ENCODE measurements around the gene POLR1E. TPM values are rescaled to one million over a fixed set of nuclear protein-coding genes. Genes with fewer than 3 reads are reported as not detected.
"Not testable (repeated sequence)": the region's sequence is repeated elsewhere in the genome, so short reads cannot be mapped to it uniquely, and the experiment has no call there.

The POLR1E gene
- total RNA-seq, 2 experiments from 2014 or later, result 35.8 to 36.3 TPM

DNA sequence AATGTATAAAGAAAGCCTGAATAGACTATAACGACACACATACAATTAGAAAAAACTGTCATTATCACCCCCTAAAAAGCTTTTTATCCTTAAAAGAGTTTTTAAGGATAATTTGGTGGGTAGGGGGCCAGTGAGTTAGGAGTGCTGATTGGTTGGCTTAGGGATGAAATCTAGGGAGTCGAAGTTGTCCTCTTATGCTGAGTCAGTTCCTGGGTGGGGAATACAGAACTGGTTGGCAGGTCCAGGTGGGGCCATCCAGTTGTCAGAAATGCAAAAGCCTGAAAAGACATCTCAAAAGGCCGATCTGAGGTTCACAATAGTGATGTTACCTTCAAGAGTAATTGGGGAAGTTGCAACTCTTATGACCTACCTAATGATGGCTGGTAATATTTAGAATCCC lies 34.1 kb upstream of the POLR1E start:
- no peak for DNase-seq
- no peaks in the 10 kb centered on the region for H3K9me3 Mint-ChIP-seq
- H3K4me3 Mint-ChIP-seq, result no peak overlapping the region
- ChIA-PET POLR2A (no interaction called here), CTCF (interaction anchor here (1.0 kb wide), 1 partner anchor 27 kb away, joined by 3 read pairs; no protein-coding TSS in a partner anchor)
- H3K27ac Mint-ChIP-seq, result no peak overlapping the region
- peaks cover 8% of the 10 kb centered on the region for H3K4me1 Mint-ChIP-seq
- H3K27me3 Mint-ChIP-seq, result no peaks in the 10 kb centered on the region
- H3K36me3 Mint-ChIP-seq (ENCODE audit: low read depth), result peaks cover 16% of the 10 kb centered on the region

- Mint-ChIP-seq H3K27ac (no peak overlapping the region), H3K36me3 (ENCODE audit: low read depth) (peaks cover 16% of the 10 kb centered on the region), H3K27me3 (no peaks in the 10 kb centered on the region), H3K9me3 (no peaks in the 10 kb centered on the region), H3K4me3 (no peak overlapping the region), H3K4me1 (peaks cover 10% of the 10 kb centered on the region)
- no peak for DNase-seq
- CTCF ChIA-PET, result interaction anchor here (0.6 to 1.0 kb wide), 3 partner anchors 28 to 846 kb away, joined by 3 to 4 read pairs (median 3); no protein-coding TSS in a partner anchor
- POLR2A ChIA-PET, result no interaction called here
Measured at GRCh38 chr9:37452611-37453010, 33.1 kb upstream of the POLR1E start.

GRCh38 chr9:37453827-37454226 lies 31.9 kb upstream of the POLR1E start:
- ChIA-PET CTCF (no interaction called here), POLR2A (no interaction called here)
- no peak for DNase-seq
- H3K27me3 Mint-ChIP-seq, result no peaks in the 10 kb centered on the region
- peaks cover 11% of the 10 kb centered on the region for H3K36me3 Mint-ChIP-seq (ENCODE audit: low read depth)
- peaks cover 10% of the 10 kb centered on the region for H3K4me1 Mint-ChIP-seq
- no peak overlapping the region for H3K4me3 Mint-ChIP-seq
- H3K9me3 Mint-ChIP-seq, result no peaks in the 10 kb centered on the region
- H3K27ac Mint-ChIP-seq, result no peak overlapping the region

DNA sequence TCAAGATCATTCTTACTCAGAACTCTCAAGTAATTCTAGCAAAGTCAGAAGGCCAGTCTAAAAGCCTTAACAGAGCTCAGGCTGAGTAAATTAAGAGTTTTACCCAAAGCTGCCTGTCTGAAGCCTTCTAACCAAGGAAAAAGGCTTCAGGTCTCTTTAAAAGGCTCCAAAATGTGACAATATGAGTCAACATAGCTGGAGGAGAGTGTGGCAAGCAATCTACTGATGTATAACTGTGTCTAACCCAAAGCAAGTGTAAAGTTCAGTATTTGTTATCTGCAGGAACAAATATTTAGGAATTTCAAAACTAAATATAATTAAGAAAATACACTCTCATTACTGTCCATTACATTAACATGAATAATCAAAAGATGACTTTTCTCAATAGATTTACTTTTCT lies 31.5 kb upstream of the POLR1E start:
- peaks cover 11% of the 10 kb centered on the region for H3K36me3 Mint-ChIP-seq (ENCODE audit: low read depth)

DNA sequence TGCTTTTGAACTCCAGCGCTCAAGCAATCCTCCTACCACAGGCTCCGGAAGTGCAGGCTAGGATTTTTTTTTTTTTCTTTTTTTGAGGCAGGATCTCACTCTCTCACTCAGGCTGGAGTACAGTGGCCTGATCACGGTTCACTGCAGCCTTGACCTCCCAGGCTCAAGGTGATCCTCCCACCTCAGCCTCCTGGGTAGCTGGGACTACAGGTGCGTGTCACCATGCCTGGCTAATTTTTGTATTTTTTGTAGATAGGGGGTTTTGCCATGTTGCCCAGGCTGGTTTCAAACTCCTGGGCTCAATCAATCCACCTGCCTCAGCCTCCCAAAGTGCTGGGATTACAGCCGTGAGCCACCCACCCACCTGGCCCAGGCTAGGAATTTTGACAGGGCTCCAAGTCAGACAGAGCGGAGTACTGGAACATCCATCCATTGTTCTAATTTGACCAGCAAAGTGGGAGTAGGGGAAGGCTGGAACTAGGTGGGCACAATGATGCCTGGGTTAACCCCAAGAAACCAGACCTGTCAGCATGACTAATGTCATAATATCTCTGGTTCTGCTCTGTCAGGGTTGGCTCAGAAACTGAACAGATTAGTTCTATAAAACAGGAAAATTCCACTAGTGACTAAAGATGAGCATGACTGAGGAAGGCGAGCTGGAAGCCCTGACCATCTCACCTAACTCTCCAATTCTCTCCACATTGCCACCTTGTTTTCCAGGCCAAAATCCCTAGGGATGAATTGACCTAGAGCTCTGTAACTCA lies 29.7 kb upstream of the POLR1E start:
- DNase-seq, result no peak
- no peak overlapping the region for H3K27ac Mint-ChIP-seq
- CTCF ChIA-PET, result interaction anchor here (1.6 kb wide), 1 partner anchor 31 kb away, joined by 4 read pairs; no protein-coding TSS in a partner anchor
- H3K9me3 Mint-ChIP-seq, result no peaks in the 10 kb centered on the region
- POLR2A ChIA-PET, result no interaction called here
- H3K36me3 Mint-ChIP-seq (ENCODE audit: low read depth), result peaks cover 7% of the 10 kb centered on the region
- peaks cover 10% of the 10 kb centered on the region for H3K4me1 Mint-ChIP-seq
- H3K27me3 Mint-ChIP-seq, result no peaks in the 10 kb centered on the region
- no peak overlapping the region for H3K4me3 Mint-ChIP-seq

More for the DNA sequence above, 31.5 kb upstream of the POLR1E start:
- H3K4me3 Mint-ChIP-seq, result no peak overlapping the region
- no peak for DNase-seq
- peaks cover 10% of the 10 kb centered on the region for H3K4me1 Mint-ChIP-seq
- ChIA-PET POLR2A (no interaction called here), CTCF (no interaction called here)
- no peaks in the 10 kb centered on the region for H3K9me3 Mint-ChIP-seq
- no peak overlapping the region for H3K27ac Mint-ChIP-seq
- H3K27me3 Mint-ChIP-seq, result no peaks in the 10 kb centered on the region

- Mint-ChIP-seq H3K4me3 (no peak overlapping the region), H3K4me1 (peaks cover 11% of the 10 kb centered on the region), H3K9me3 (no peaks in the 10 kb centered on the region), H3K27me3 (no peaks in the 10 kb centered on the region), H3K36me3 (ENCODE audit: low read depth) (peaks cover 4% of the 10 kb centered on the region), H3K27ac (no peak overlapping the region)
- no peak for DNase-seq
- POLR2A ChIA-PET, result no interaction called here
- CTCF ChIA-PET, result interaction anchor here (1.6 kb wide), 1 partner anchor 32 kb away, joined by 4 read pairs; no protein-coding TSS in a partner anchor
Measured at GRCh38 chr9:37456817-37457216, 28.9 kb upstream of the POLR1E start.

- peak overlapping the region; percentile 98 for H3K27ac Mint-ChIP-seq
- peak overlapping the region; percentile 96 for H3K4me3 Mint-ChIP-seq
- POLR2A ChIA-PET, result no interaction called here
- no peak for DNase-seq
- H3K27me3 Mint-ChIP-seq, result no peaks in the 10 kb centered on the region
- H3K36me3 Mint-ChIP-seq (ENCODE audit: low read depth), result peaks cover 1% of the 10 kb centered on the region
- CTCF ChIA-PET, result no interaction called here
- H3K9me3 Mint-ChIP-seq, result no peaks in the 10 kb centered on the region
- peaks cover 42% of the 10 kb centered on the region for H3K4me1 Mint-ChIP-seq
Measured at GRCh38 chr9:37464006-37464405, 21.7 kb upstream of the POLR1E start.

DNA sequence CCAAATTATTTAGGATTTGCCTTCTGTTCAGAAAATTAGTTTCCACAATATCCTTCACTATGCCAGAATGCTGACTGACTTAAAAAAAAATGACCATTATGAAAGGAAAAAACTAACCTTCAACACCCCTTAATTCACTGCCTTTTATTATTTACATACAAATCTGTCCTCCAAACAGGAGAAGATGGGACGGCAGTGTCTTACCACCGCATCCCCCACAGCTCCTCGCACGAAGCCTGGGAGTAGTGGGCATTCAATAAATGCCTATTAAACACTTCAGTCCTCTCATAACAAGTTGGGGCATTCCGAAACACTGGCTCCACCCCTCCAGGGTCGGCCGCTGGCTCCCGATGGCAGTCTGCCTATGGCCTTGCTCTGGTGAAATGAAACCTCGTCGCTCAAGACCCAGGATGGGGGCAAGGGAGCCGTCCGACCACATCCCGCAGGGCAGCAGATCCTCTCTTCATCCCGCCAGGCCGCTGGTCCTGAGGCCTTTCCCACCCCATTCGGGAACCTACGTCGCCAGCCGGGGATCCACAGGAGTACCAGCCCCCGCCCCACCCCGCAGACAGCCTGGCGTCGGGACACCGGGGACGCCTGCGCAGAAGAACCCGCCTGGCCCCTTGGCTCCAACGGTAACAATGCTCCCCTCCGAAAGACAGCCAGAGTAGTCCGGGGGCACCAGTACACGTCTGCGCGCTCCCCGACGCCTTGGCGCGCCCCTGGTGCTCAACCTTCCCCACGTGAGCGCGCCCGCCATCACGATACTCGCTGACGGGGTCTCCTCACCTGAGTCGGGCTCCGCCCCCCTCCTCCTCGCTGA lies 21.1 kb upstream of the POLR1E start:
- Mint-ChIP-seq H3K9me3 (no peaks in the 10 kb centered on the region), H3K4me3 (peak overlapping the region; percentile 96), H3K4me1 (peaks cover 42% of the 10 kb centered on the region), H3K36me3 (ENCODE audit: low read depth) (peaks cover 1% of the 10 kb centered on the region), H3K27ac (peak overlapping the region; percentile 98), H3K27me3 (no peaks in the 10 kb centered on the region)
- DNase-seq, result peak; percentile 61
- ChIA-PET POLR2A (interaction anchor here (1.7 kb wide), 1 partner anchor 21 kb away, joined by 4 read pairs; the partner anchor contains the start of gene POLR1E), CTCF (interaction anchor here (0.8 kb wide), 1 partner anchor 14 kb away, joined by 3 read pairs; no protein-coding TSS in a partner anchor)

DNA sequence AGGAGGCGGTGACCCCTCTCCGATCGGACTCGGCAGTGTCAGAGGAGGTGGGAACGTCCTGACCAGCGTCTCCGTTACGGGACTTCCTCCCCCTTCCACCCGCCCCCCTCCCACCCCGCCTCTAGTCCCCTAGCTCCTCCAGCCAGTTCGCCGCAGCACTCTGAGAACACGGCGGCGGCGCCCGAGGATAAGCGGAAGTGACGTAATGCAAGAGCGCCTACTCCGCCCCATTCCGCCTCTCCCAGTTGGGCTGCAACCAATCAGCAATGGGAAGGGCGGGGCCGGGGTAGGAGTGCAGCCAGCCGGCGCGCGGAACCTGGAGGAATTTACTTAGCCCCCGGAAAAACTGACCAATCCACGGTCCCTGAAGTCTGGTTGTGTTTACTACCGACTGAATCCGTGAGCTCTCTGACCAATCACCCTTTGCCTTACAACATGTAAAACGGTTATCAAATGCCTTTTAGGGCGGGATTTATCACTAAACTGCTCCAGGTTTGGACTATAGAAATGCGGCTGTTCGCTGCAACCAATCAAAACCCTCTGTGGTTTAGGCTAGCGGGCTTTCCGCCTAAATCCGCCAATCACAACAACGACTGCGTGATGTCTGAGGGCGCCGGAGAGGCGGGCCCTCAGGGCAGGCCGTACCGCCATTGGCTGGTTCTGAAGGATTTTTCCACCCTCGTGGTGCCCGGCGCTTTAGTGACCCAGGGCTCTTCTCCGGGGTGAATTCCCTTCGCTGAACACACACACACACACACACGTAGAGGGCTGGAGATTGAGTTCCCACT lies 20.3 kb upstream of the POLR1E start, which contains the start of gene ZBTB5:
Gene ZBTB5 (minus strand): TSS at position 202 of the 788 bp plus-strand sequence. CDS start 22,899 bp downstream, outside the sequence.
- H3K4me1 Mint-ChIP-seq, result peaks cover 42% of the 10 kb centered on the region
- H3K4me3 Mint-ChIP-seq, result peak within 1 kb of the TSS; percentile 96
- H3K9me3 Mint-ChIP-seq, result no peaks in the 10 kb centered on the region
- ChIA-PET CTCF (interaction anchor here (0.8 kb wide), 1 partner anchor 14 kb away, joined by 3 read pairs; no protein-coding TSS in a partner anchor), POLR2A (interaction anchor here (1.7 kb wide), 1 partner anchor 20 kb away, joined by 4 read pairs; the partner anchor contains the start of gene POLR1E)
- peaks cover 1% of the 10 kb centered on the region for H3K36me3 Mint-ChIP-seq (ENCODE audit: low read depth)
- DNase-seq, result peak; percentile 99
- peak within 1 kb of the TSS; percentile 98 for H3K27ac Mint-ChIP-seq
- no peaks in the 10 kb centered on the region for H3K27me3 Mint-ChIP-seq

DNA sequence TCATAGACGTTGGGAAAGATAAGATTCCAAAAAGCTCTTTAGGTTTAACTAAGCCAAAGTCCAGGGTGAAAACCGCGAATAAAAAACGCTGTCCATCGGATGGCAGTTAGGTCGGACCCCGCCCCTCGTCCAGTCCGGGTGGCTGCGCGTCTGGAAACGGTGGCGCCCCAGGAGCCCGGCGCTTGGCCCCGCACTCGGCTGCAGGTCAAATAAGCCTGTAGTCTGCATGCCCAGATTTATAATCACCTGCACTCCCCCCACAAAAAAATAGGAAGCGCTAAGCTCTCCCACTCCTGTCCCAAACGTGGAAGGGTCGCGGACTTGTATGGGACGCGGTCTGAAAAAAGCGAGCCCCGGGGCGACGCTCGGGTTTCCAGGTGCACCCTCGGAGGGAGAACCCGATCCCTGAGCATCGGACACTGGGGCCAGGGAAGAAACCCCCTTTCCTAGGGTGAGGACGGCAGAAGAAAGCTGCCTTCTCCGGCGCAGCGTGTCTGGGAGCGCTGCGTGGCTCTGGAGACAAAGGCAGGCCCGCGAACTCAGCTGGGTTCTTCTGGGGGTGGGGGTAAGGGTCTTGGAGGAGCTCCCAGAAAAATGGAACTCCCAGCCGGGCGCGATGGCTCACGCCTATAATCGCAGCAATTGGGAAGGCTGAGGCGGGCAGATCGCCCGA lies 19.6 kb upstream of the POLR1E start:
- Mint-ChIP-seq H3K27ac (peak overlapping the region; percentile 98), H3K27me3 (no peaks in the 10 kb centered on the region), H3K4me3 (peak overlapping the region; percentile 96), H3K9me3 (no peaks in the 10 kb centered on the region), H3K36me3 (ENCODE audit: low read depth) (peaks cover 1% of the 10 kb centered on the region), H3K4me1 (peaks cover 41% of the 10 kb centered on the region)
- CTCF ChIA-PET, result no interaction called here
- POLR2A ChIA-PET, result interaction anchor here (1.7 kb wide), 1 partner anchor 19 kb away, joined by 4 read pairs; the partner anchor contains the start of gene POLR1E
- peak; percentile 20 for DNase-seq

GRCh38 chr9:37467530-37467929 lies 18.2 kb upstream of the POLR1E start:
- H3K36me3 Mint-ChIP-seq (ENCODE audit: low read depth); H3K4me3 Mint-ChIP-seq; DNase-seq; H3K27ac Mint-ChIP-seq; POLR2A ChIA-PET; H3K27me3 Mint-ChIP-seq; H3K9me3 Mint-ChIP-seq: not testable (repeated sequence)
- CTCF ChIA-PET, result interaction anchor here (0.7 kb wide), 1 partner anchor 271 kb away, joined by 3 read pairs; no protein-coding TSS in a partner anchor
- H3K4me1 Mint-ChIP-seq, result peaks cover 44% of the 10 kb centered on the region

DNA sequence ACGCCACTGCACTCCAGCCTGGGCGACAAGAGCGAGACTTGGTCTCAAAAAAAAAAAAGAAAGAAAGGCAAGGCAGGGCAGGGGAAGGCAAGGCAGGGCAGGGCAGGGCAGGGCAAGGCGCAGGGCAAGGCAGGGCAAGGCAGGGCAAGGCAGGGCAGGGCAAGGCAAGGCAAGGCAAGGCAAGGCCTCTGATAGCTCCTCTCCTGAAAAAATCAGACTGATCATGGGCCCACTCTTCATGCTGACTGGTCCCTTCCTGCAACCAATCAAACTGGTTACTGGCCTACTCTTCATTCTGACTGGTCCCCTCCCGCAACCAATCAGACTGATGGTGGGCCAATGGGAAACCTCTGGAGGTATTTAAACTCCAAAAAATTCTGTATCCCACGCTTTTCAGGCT lies 17.1 kb upstream of the POLR1E start:
- no peaks in the 10 kb centered on the region for H3K36me3 Mint-ChIP-seq (ENCODE audit: low read depth)
- H3K4me1 Mint-ChIP-seq, result peaks cover 35% of the 10 kb centered on the region
- DNase-seq, result no peak
- no peak overlapping the region for H3K4me3 Mint-ChIP-seq
- H3K9me3 Mint-ChIP-seq, result peaks cover 3% of the 10 kb centered on the region
- no peak overlapping the region for H3K27ac Mint-ChIP-seq
- ChIA-PET POLR2A (no interaction called here), CTCF (interaction anchor here (0.7 kb wide), 1 partner anchor 499 kb away, joined by 3 read pairs; no protein-coding TSS in a partner anchor)
- no peaks in the 10 kb centered on the region for H3K27me3 Mint-ChIP-seq

Data from activated CD4-positive, alpha-beta T cell treated with anti-CD3 and anti-CD28 coated beads, Interleukin-2, amount 10 ng/mL, durations not matched to agents 7 days and 5 days (primary cell).